Measurements from ENCODE around the gene CREBBP. TPM values are rescaled to one million over a fixed set of nuclear protein-coding genes. Genes with fewer than 3 reads are reported as not detected.

CREBBP gene
- polyA plus RNA-seq, 1 of the 3 experiments (the other 2 are of a cell fraction), result 5.7 TPM

GRCh38 chr16:3835089-3835602 lies 45.4 kb downstream of the CREBBP start:
- no peak for TF ChIP-seq IRF3 (IDR thresholded peaks at IDR 0.05; ENCODE audit: low read depth, low read length)
- no peak for TF ChIP-seq RAD21 (IDR thresholded peaks at IDR 0.05; ENCODE audit: low read length)
- TF ChIP-seq MAX (IDR thresholded peaks at IDR 0.05; ENCODE audit: low read depth), result no peak
- no peak for TF ChIP-seq TEAD4 (IDR thresholded peaks at IDR 0.05; ENCODE audit: borderline replicate concordance, insufficient read depth)
- no peak for TF ChIP-seq TAF1 (IDR thresholded peaks at IDR 0.05; ENCODE audit: borderline replicate concordance, low read depth, low read length)
- no peak for TF ChIP-seq SIN3A (IDR thresholded peaks at IDR 0.05; ENCODE audit: borderline replicate concordance, low read depth, low read length)
- TF ChIP-seq REST (IDR thresholded peaks at IDR 0.05; ENCODE audit: low read depth, low read length), result no peak
- TF ChIP-seq GATA2 (CRISPR knock-in tag; IDR thresholded peaks at IDR 0.05), result no peak
- TF ChIP-seq POLR2AphosphoS5 (IDR thresholded peaks at IDR 0.05; ENCODE audit: low read depth, low read length), result no peak
- no peak for TF ChIP-seq GABPA (IDR thresholded peaks at IDR 0.05; ENCODE audit: low read depth)
- no peak for TF ChIP-seq SMC3 (IDR thresholded peaks at IDR 0.05; ENCODE audit: low read depth, low read length)
- TF ChIP-seq MXI1 (IDR thresholded peaks at IDR 0.05; ENCODE audit: low read depth, low read length), result no peak
- no peak for TF ChIP-seq ZBTB33 (IDR thresholded peaks at IDR 0.05; ENCODE audit: borderline replicate concordance, low read depth)
- ChIA-PET POLR2A (no interaction called here), CTCF (interaction anchor here (1.4 kb wide), 1 partner anchor 104 kb away, joined by 4 read pairs; no protein-coding TSS in a partner anchor)
- H3K79me2 ChIP-seq (ENCODE audit: insufficient read depth), result peaks cover 99% of the 10 kb centered on the region
- H3F3A ChIP-seq (replicated peaks; ENCODE audit: insufficient read depth), result peaks cover 13% of the 10 kb centered on the region
- peaks cover 0 to 15% of the 10 kb centered on the region in 2 experiments; a peak in 1 of 4 replicates for H3K4me1 ChIP-seq (ENCODE audit: control insufficient read depth in 1 of 2, insufficient read depth in 2 of 2, low read depth in 1 of 2, low read length in 1 of 2)
- no peaks in the 10 kb centered on the region for H3K27me3 ChIP-seq (ENCODE audit: insufficient read depth)
- H3K4me3 ChIP-seq (ENCODE audit: low read depth in 2 of 2, low read length in 1 of 2), result no peak overlapping the region
- peaks cover 2 to 33% of the 10 kb centered on the region in 2 experiments for H3K36me3 ChIP-seq (replicated peaks in 1 of 2; ENCODE audit: control insufficient read depth in 1 of 2, insufficient read depth in 2 of 2, low read length in 1 of 2)
- WGBS (ENCODE audit: low lambda C conversion rate), result 95% methylated on average over 7 of the region's 7 CpGs
- no peak for DNase-seq
- peaks cover 92% of the 10 kb centered on the region for H4K20me1 ChIP-seq (ENCODE audit: insufficient read depth)
- no peak overlapping the region for H3K4me2 ChIP-seq
- H3K9me2 ChIP-seq, result no peaks in the 10 kb centered on the region
- no peak overlapping the region for H2AFZ ChIP-seq (ENCODE audit: low read depth)
- no peak overlapping the region for H3K9ac ChIP-seq
- 0 out of 2 replicates have a peak, but pooled peaks cover 4% of the 10 kb centered on the region for H3K9me3 ChIP-seq
- H3K27ac ChIP-seq (ENCODE audit: low read depth in 2 of 2, low read length in 1 of 2), result no peak overlapping the region
